ENCODE measurements around the gene RFC1. TPM values are rescaled to one million over a fixed set of nuclear protein-coding genes. Genes with fewer than 3 reads are reported as not detected.
A peak's percentile ranks its signal among the peaks of the same experiment; 100 is the strongest.

The RFC1 gene
- total and polyA plus RNA-seq, 4 donors, result 13.3 to 45.2 (median 30.8) TPM

DNA sequence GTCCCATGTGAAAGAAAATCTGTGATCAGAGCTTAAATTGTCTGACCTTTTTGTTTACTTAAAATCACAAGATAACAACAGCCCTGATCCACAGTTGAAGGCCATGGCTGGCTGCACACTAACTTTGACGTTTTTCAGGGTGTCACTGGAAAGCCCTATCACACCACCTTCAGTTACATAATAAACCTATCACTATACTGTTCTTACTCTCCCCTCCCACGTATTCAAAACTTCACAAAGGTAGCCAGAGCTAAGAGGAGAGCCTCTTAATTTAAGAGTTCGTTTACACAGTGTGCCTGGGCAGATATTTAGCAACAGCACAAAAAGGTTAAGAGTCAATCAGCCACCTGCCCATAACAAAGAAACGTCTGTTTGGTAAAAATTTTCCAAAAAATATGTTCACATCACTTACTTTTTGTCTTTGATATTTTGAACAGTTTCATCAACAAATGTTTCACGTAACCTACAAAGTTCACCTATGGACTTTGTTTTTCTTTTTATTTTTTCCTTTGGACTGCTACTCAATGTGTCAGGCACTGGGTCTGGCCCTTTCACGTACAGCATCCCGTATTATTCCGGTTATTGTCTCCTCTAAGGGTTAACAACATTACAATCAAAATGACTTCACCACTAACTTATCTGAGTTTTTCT, 25.0 kb downstream of the RFC1 start (continued):
- TF ChIP-seq, protein P1, sequence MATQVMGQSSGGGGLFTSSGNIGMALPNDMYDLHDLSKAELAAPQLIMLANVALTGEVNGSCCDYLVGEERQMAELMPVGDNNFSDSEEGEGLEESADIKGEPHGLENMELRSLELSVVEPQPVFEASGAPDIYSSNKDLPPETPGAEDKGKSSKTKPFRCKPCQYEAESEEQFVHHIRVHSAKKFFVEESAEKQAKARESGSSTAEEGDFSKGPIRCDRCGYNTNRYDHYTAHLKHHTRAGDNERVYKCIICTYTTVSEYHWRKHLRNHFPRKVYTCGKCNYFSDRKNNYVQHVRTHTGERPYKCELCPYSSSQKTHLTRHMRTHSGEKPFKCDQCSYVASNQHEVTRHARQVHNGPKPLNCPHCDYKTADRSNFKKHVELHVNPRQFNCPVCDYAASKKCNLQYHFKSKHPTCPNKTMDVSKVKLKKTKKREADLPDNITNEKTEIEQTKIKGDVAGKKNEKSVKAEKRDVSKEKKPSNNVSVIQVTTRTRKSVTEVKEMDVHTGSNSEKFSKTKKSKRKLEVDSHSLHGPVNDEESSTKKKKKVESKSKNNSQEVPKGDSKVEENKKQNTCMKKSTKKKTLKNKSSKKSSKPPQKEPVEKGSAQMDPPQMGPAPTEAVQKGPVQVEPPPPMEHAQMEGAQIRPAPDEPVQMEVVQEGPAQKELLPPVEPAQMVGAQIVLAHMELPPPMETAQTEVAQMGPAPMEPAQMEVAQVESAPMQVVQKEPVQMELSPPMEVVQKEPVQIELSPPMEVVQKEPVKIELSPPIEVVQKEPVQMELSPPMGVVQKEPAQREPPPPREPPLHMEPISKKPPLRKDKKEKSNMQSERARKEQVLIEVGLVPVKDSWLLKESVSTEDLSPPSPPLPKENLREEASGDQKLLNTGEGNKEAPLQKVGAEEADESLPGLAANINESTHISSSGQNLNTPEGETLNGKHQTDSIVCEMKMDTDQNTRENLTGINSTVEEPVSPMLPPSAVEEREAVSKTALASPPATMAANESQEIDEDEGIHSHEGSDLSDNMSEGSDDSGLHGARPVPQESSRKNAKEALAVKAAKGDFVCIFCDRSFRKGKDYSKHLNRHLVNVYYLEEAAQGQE (IDR thresholded peaks at IDR 0.05), result peak; percentile 82
- TF ChIP-seq, protein P2, sequence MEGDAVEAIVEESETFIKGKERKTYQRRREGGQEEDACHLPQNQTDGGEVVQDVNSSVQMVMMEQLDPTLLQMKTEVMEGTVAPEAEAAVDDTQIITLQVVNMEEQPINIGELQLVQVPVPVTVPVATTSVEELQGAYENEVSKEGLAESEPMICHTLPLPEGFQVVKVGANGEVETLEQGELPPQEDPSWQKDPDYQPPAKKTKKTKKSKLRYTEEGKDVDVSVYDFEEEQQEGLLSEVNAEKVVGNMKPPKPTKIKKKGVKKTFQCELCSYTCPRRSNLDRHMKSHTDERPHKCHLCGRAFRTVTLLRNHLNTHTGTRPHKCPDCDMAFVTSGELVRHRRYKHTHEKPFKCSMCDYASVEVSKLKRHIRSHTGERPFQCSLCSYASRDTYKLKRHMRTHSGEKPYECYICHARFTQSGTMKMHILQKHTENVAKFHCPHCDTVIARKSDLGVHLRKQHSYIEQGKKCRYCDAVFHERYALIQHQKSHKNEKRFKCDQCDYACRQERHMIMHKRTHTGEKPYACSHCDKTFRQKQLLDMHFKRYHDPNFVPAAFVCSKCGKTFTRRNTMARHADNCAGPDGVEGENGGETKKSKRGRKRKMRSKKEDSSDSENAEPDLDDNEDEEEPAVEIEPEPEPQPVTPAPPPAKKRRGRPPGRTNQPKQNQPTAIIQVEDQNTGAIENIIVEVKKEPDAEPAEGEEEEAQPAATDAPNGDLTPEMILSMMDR (IDR thresholded peaks at IDR 0.05; ENCODE audit: low read depth, low read length, missing input control), result no peak

DNA sequence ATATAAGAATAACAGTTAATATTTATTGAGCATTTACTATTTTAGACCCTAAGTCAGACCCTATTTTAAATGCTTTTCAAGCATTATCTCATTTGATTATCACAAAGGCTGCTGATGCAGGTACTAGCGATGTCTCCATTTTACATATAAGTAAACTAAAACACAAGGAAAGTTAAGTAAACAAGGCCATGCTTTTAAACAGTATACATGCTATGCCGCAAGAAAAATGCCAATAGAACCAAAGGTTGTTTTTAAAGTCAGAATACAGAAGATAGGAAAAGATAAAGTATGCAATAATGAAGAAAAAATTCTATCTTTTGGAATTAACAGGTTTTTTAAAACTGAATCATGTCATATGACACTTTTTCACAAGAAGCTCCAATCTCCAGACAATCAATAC, 26.2 kb downstream of the RFC1 start:
- Histone ChIP-seq H3K9me3 (ENCODE audit: control insufficient read depth in 4 of 4, low read length in 3 of 4) (no peaks in the 10 kb centered on the region), H3K4me3 (ENCODE audit: low read depth in 1 of 3, low read length in 3 of 3) (no peak overlapping the region), H3K27ac (ENCODE audit: low read depth in 1 of 2, low read length in 2 of 2) (no peak overlapping the region), H3K4me1 (ENCODE audit: control insufficient read depth in 4 of 4, insufficient read depth in 4 of 4, low read length in 3 of 4) (peaks cover 3 to 35% (median 27%) of the 10 kb centered on the region in 4 donors), H3K27me3 (ENCODE audit: control insufficient read depth in 4 of 4, insufficient read depth in 4 of 4, low read length in 3 of 4) (no peaks in the 10 kb centered on the region), H3K36me3 (ENCODE audit: control insufficient read depth in 4 of 4, insufficient read depth in 3 of 4, low read depth in 1 of 4, low read length in 3 of 4) (peaks cover 0 to 4% (median 0%) of the 10 kb centered on the region in 4 donors), H3K9ac (ENCODE audit: low read depth in 1 of 2, low read length in 2 of 2) (no peak overlapping the region)
- 84% methylated on average over 2 of the region's 2 CpGs for WGBS
- TF ChIP-seq TAF1 (conservative IDR thresholded peaks at IDR 0.05), result no peak
- no peak for DNase-seq (ENCODE audit: low spot score)

DNA sequence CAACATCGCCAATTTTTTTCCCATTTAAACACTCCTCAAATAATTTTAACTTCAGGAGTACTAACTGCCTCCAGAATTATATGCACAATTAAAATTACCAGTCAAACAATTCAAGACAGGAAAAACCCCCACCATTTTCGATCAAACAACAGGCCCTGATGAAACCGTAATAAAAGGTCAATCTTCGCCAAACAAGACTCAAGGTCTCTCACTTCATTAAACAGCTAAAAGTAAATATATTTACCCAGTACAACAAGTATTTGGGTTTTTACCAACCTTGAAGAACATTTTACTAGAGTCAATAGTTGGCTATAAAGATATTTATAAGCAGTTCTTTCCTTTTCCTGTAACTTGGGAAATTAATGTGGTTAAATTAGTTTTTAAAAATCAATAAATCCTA, 28.3 kb downstream of the RFC1 start:
- no peak for DNase-seq (ENCODE audit: low spot score)
- Histone ChIP-seq H3K9me3 (ENCODE audit: control insufficient read depth in 4 of 4, low read length in 3 of 4) (no peaks in the 10 kb centered on the region), H3K4me1 (ENCODE audit: control insufficient read depth in 4 of 4, insufficient read depth in 4 of 4, low read length in 3 of 4) (peaks cover 3 to 35% (median 27%) of the 10 kb centered on the region in 4 donors), H3K4me3 (ENCODE audit: low read depth in 1 of 3, low read length in 3 of 3) (no peak overlapping the region), H3K36me3 (ENCODE audit: control insufficient read depth in 4 of 4, insufficient read depth in 3 of 4, low read depth in 1 of 4, low read length in 3 of 4) (peaks cover 0 to 4% (median 0%) of the 10 kb centered on the region in 4 donors), H3K27me3 (ENCODE audit: control insufficient read depth in 4 of 4, insufficient read depth in 4 of 4, low read length in 3 of 4) (no peaks in the 10 kb centered on the region), H3K9ac (ENCODE audit: low read depth in 1 of 2, low read length in 2 of 2) (peak overlapping the region in 1 of 2 donors; percentile 48), H3K27ac (ENCODE audit: low read depth in 1 of 2, low read length in 2 of 2) (peak overlapping the region; percentile 19 to 43)
- 42% methylated on average over 4 of the region's 4 CpGs for WGBS
- TF ChIP-seq TAF1 (conservative IDR thresholded peaks at IDR 0.05), result no peak
- TF ChIP-seq EGR1 (IDR thresholded peaks at IDR 0.05; ENCODE audit: low read depth in 2 of 2), result no peak
- TF ChIP-seq GABPA (IDR thresholded peaks at IDR 0.05 in 1 of 2, conservative IDR thresholded peaks at IDR 0.05 in 1 of 2), result no peak
- peak in 1 of 2 donors; percentile 27 for TF ChIP-seq RAD21 (IDR thresholded peaks at IDR 0.05)
- peak; percentile 54 for TF ChIP-seq FOXA1 (IDR thresholded peaks at IDR 0.05)
- TF ChIP-seq, protein P2 (IDR thresholded peaks at IDR 0.05; ENCODE audit: low read depth, low read length, missing input control), result no peak
- peak; percentile 59 to 68 for TF ChIP-seq JUND (IDR thresholded peaks at IDR 0.05)
- TF ChIP-seq YY1 (IDR thresholded peaks at IDR 0.05), result peak; percentile 76
- TF ChIP-seq, protein P3, sequence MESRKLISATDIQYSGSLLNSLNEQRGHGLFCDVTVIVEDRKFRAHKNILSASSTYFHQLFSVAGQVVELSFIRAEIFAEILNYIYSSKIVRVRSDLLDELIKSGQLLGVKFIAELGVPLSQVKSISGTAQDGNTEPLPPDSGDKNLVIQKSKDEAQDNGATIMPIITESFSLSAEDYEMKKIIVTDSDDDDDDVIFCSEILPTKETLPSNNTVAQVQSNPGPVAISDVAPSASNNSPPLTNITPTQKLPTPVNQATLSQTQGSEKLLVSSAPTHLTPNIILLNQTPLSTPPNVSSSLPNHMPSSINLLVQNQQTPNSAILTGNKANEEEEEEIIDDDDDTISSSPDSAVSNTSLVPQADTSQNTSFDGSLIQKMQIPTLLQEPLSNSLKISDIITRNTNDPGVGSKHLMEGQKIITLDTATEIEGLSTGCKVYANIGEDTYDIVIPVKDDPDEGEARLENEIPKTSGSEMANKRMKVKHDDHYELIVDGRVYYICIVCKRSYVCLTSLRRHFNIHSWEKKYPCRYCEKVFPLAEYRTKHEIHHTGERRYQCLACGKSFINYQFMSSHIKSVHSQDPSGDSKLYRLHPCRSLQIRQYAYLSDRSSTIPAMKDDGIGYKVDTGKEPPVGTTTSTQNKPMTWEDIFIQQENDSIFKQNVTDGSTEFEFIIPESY (IDR thresholded peaks at IDR 0.05), result peak; percentile 53
- TF ChIP-seq, protein P4, sequence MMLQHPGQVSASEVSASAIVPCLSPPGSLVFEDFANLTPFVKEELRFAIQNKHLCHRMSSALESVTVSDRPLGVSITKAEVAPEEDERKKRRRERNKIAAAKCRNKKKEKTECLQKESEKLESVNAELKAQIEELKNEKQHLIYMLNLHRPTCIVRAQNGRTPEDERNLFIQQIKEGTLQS (IDR thresholded peaks at IDR 0.05), result no peak
- TF ChIP-seq FOXA2 (IDR thresholded peaks at IDR 0.05), result peak; percentile 83
- TF ChIP-seq NR2F2 (IDR thresholded peaks at IDR 0.05), result no peak
- peak; percentile 67 to 71 for TF ChIP-seq HNF4A (conservative IDR thresholded peaks at IDR 0.05)
- TF ChIP-seq RXRA (IDR thresholded peaks at IDR 0.05), result peak; percentile 75 to 82
- TF ChIP-seq HNF4G (IDR thresholded peaks at IDR 0.05), result peak; percentile 26
- TF ChIP-seq, protein P5, sequence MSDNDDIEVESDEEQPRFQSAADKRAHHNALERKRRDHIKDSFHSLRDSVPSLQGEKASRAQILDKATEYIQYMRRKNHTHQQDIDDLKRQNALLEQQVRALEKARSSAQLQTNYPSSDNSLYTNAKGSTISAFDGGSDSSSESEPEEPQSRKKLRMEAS (IDR thresholded peaks at IDR 0.05), result no peak
- peak; percentile 55 for TF ChIP-seq SP1 (IDR thresholded peaks at IDR 0.05)

Data from liver (tissue), 9 donors.